ENCODE data around the gene UCP2. TPM values are rescaled to one million over a fixed set of nuclear protein-coding genes. Genes with fewer than 3 reads are reported as not detected.

UCP2 gene
- total and polyA plus RNA-seq, 10 of the 15 experiments (the other 5 are each of a cell fraction or from before 2014, with no cell fraction given), result 32.9 to 248 (median 154) TPM

GRCh38 chr11:73971175-73971719 is 11.4 kb downstream of the UCP2 start (continued):
- TF ChIP-seq E2F8 (IDR thresholded peaks at IDR 0.05; ENCODE audit: low read depth, partially characterized antibody) (no peak), FOXM1 (IDR thresholded peaks at IDR 0.05; ENCODE audit: low read depth, low read length) (no peak), RAD51 (IDR thresholded peaks at IDR 0.05) (no peak), RAD21 (IDR thresholded peaks at IDR 0.05; ENCODE audit: insufficient read depth, low read depth, low read length) (no peak)

DNA sequence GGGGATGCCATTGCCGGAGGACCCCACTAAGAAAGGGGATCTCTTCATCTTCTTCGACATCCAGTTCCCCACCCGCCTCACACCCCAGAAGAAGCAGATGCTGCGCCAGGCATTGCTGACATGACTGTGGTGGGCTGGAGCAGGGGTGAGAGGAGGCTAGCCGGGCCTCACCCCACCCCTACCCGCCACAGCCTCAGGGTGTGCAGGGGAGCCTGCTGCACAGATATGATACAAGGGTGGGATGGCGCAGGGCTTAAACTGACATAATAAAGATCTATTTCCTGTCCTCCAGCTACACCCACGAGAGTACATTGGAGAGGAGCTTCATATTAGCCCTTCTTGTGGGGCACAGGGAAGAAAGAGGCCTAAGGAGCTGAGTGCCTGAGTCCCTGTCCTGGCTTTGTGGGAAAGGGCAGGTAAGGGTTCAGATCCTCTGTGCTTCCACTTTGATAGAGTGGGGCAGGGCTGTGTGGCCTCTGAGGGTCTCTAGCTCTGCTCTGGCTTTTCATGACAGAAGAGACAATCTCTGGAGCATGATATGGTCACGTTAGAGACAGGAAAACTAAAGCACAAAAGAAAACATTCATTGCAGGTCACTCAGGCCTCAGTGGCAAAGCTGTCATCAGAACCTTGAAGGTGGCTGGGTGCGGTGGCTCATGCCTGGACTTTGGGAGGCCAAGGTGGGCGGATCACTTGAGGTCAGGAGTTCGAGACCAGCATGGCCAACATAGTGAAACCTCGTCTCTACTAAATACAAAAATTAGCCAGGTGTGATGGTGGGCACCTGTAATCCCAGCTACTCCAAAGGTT is 12.4 kb downstream of the UCP2 start:
- no peak for FAIRE-seq
- intact Hi-C loops (cut with micrococcal nuclease; ENCODE audit: unreplicated experiment), result loop anchor here (10.0 kb wide), 1 partner anchor 275 kb away; no protein-coding TSS in a partner anchor
- Histone ChIP-seq H3K36me3 (ENCODE audit: control insufficient read depth in 2 of 2, insufficient read depth in 2 of 2, low read length in 1 of 2) (peaks cover 4 to 6% of the 10 kb centered on the region in 2 experiments; a peak in 3 of 4 replicates), H2AFZ (ENCODE audit: control insufficient read depth, low read depth, low read length) (no peak overlapping the region), H4K20me1 (ENCODE audit: control insufficient read depth, insufficient read depth) (no peaks in the 10 kb centered on the region), H3K27me3 (replicated peaks in 1 of 2; ENCODE audit: control insufficient read depth in 2 of 2, insufficient read depth in 2 of 2, low read length in 1 of 2) (no peaks in the 10 kb centered on the region), H3K79me2 (ENCODE audit: control insufficient read depth, insufficient read depth, low read length) (no peaks in the 10 kb centered on the region), H3K27ac (ENCODE audit: control insufficient read depth, insufficient read depth) (no peak overlapping the region), H3K9ac (ENCODE audit: control insufficient read depth, insufficient read depth, low read length) (no peak overlapping the region), H3K4me3 (no peak overlapping the region), H3K4me1 (ENCODE audit: control insufficient read depth, insufficient read depth, low read length) (peaks cover 9% of the 10 kb centered on the region), H3K9me3 (replicated peaks; ENCODE audit: control insufficient read depth, insufficient read depth, low read length) (no peaks in the 10 kb centered on the region), H3K4me2 (ENCODE audit: control insufficient read depth, insufficient read depth) (no peak overlapping the region)
- peak; percentile 28; the same call in 1 of the 2 replicates for TF ChIP-seq POLR2A (IDR thresholded peaks at IDR 0.05; ENCODE audit: low read depth, low read length)
- TF ChIP-seq CREM (IDR thresholded peaks at IDR 0.05; ENCODE audit: low read depth), result no peak
- WGBS (ENCODE audit: insufficient coverage, insufficient replicate concordance, low lambda C conversion rate, missing lambda C conversion rate), result 81% methylated on average over 13 of the region's 13 CpGs
- no TSS peak for BruUV-seq (replicated peaks)
- ChIA-PET SMC1A (ENCODE audit: uncharacterized antibody, unreplicated experiment) (interaction anchor here (0.6 to 2.7 kb wide), 3 partner anchors 10 to 316 kb away, joined by 3 to 7 read pairs (median 3); no protein-coding TSS in a partner anchor), POLR2A (interaction anchor here (0.5 to 2.8 kb wide), 2 partner anchors 10 to 216 kb away, joined by 3 to 16 read pairs; no protein-coding TSS in a partner anchor), CTCF (interaction anchor here (0.7 to 2.5 kb wide), 4 partner anchors 10 to 984 kb away, joined by 3 to 7 read pairs (median 4); no protein-coding TSS in a partner anchor), RAD21 (ENCODE audit: unreplicated experiment) (interaction anchor here (0.7 kb wide), 1 partner anchor 119 kb away, joined by 3 read pairs; no protein-coding TSS in a partner anchor)
- no peak for ATAC-seq
- no peak for DNase-seq (ENCODE audit: low read depth, low spot score)
- in situ Hi-C loops (cut with MboI), result no loop called here

All from GM12878 (cell line).